H1 (cell line): ENCODE results near the gene MYO5A. TPM values are rescaled to one million over a fixed set of nuclear protein-coding genes. Genes with fewer than 3 reads are reported as not detected.

ENCODE experiments used
- CTCF ChIA-PET: fragments of 300-600 bp; sonication (Branson Sonifier 250); formaldehyde crosslinking; loops from one replicate; lab custom pipeline; 2021; ENCODE audit not compliant: partially characterized antibody; lab: Charles Lee
- POLR2A ChIA-PET: fragments of 300-600 bp; sonication (Branson Sonifier 250); formaldehyde crosslinking; loops from one replicate; lab custom pipeline; 2021; ENCODE audit warnings: inconsistent platforms; ENCODE audit not compliant: partially characterized antibody; lab: Charles Lee
- DNase-seq, 2 experiments: peaks; one replicate each; pipeline versions ENCODE4 v3.0.0 to v3.0.0-alpha.2; 2010 to 2022; ENCODE audit warnings: low spot score in 2 of 2, low read depth in 1 of 2, mixed read lengths in 1 of 2
- FAIRE-seq: peaks from 2 replicates; lab custom pipeline; 2011; peaks lifted over from hg19 to GRCh38; lab: Jason Lieb, UNC
- H2AFZ ChIP-seq: 2 replicates; pipeline ENCODE4 v1.8.1; 2012; ENCODE audit warnings: low read length, inconsistent platforms
- H2AK5ac ChIP-seq: 2 replicates; pipeline ENCODE4 v1.6.1; 2013; ENCODE audit warnings: low read depth, low read length
- H2BK120ac ChIP-seq: replicated peaks from 2 replicates; pipeline ENCODE3; 2013; ENCODE audit warnings: low read depth, low read length, inconsistent platforms
- H2BK12ac ChIP-seq: 2 replicates; pipeline ENCODE4 v1.6.1; 2013; ENCODE audit warnings: low read depth, low read length
- H2BK15ac ChIP-seq: 2 replicates; pipeline ENCODE4 v1.6.1; 2013; ENCODE audit warnings: low read length
- H2BK20ac ChIP-seq: 2 replicates; pipeline ENCODE4 v1.6.1; 2013; ENCODE audit warnings: low read length
- H2BK5ac ChIP-seq: 2 replicates; pipeline ENCODE4 v1.6.1; 2013; ENCODE audit warnings: low read depth, low read length
- H3K14ac ChIP-seq: 2 replicates; pipeline ENCODE4 v1.6.1; 2013; ENCODE audit warnings: inconsistent platforms; ENCODE audit not compliant: insufficient read length
- H3K18ac ChIP-seq: 2 replicates; pipeline ENCODE4 v1.6.1; 2013; ENCODE audit warnings: low read length; ENCODE audit errors: extremely low read depth
- H3K23ac ChIP-seq: 2 replicates; pipeline ENCODE4 v1.6.1; 2013; ENCODE audit warnings: inconsistent platforms; ENCODE audit not compliant: insufficient read length
- H3K23me2 ChIP-seq: 2 replicates; pipeline ENCODE4 v1.6.1; 2013; ENCODE audit warnings: low read depth, low read length
- H3K27ac ChIP-seq: 2 replicates; pipeline ENCODE4 v1.6.1; 2011; ENCODE audit warnings: low read depth, low read length, inconsistent platforms
- H3K27me3 ChIP-seq, 4 experiments: replicated peaks in 1 of 4; 1 replicate in 1 of 4; 2 replicates in 3 of 4; pipeline versions ENCODE4 v1.6.1 to v1.8.1; 2011 to 2013; ENCODE audit warnings: low read length in 3 of 4, mild to moderate bottlenecking in 3 of 4, inconsistent platforms in 2 of 4, mixed read lengths in 2 of 4, moderate library complexity in 1 of 4; ENCODE audit not compliant: control insufficient read depth in 3 of 4, insufficient read depth in 3 of 4; ENCODE audit errors: extremely low read depth in 1 of 4
- H3K36me3 ChIP-seq, 4 experiments: 2 replicates each; pipeline versions ENCODE4 v1.6.1 to v1.8.1; 2011 to 2013; ENCODE audit warnings: mild to moderate bottlenecking in 4 of 4, low read length in 3 of 4, moderate library complexity in 2 of 4, control low read depth in 1 of 4, inconsistent platforms in 1 of 4; ENCODE audit not compliant: insufficient read depth in 4 of 4, control insufficient read depth in 2 of 4
- H3K4ac ChIP-seq: replicated peaks from 2 replicates; pipeline ENCODE3; 2013; ENCODE audit warnings: low read length, low read depth, mixed read lengths, inconsistent platforms; ENCODE audit not compliant: insufficient read length
- H3K4me1 ChIP-seq, 4 experiments: replicated peaks in 1 of 4; 1 replicate in 1 of 4; 2 replicates in 3 of 4; pipeline versions ENCODE4 v1.6.1 to v1.8.1; 2011 to 2013; ENCODE audit warnings: low read length in 3 of 4, inconsistent platforms in 2 of 4, mixed read lengths in 1 of 4; ENCODE audit not compliant: insufficient read depth in 4 of 4, control insufficient read depth in 3 of 4
- H3K4me2 ChIP-seq, 2 experiments: 2 replicates each; pipeline versions ENCODE4 v1.6.1 to v1.8.1; 2011 to 2013; ENCODE audit warnings: low read depth in 2 of 2, low read length in 2 of 2, control low read depth in 1 of 2, inconsistent platforms in 1 of 2, mild to moderate bottlenecking in 1 of 2; ENCODE audit not compliant: insufficient read depth in 1 of 2
- H3K4me3 ChIP-seq, 4 experiments: fragments of 200-600, 300-600 bp in 1 of 4; sonication (generic), shearing (Covaris generic), sonication (Bioruptor Twin) in 1 of 4; 2 replicates each; pipeline versions ENCODE4 v1.5.1 to v1.8.1; 2011 to 2016; ENCODE audit warnings: low read length in 4 of 4, low read depth in 3 of 4, control low read depth in 2 of 4, inconsistent platforms in 2 of 4, mild to moderate bottlenecking in 2 of 4, mixed read lengths in 1 of 4, moderate library complexity in 1 of 4; ENCODE audit not compliant: insufficient read depth in 2 of 4; ENCODE audit errors: extremely low read depth in 1 of 4
- H3K56ac ChIP-seq: replicated peaks from 2 replicates; pipeline ENCODE3; 2013; ENCODE audit warnings: low read depth, mild to moderate bottlenecking, mixed read lengths, low read length, inconsistent platforms; ENCODE audit not compliant: insufficient read length
- H3K79me1 ChIP-seq: 2 replicates; pipeline ENCODE4 v1.6.1; 2013; ENCODE audit warnings: low read depth, low read length, control low read depth
- H3K79me2 ChIP-seq, 2 experiments: 2 replicates each; pipeline versions ENCODE4 v1.6.1 to v1.8.1; 2012 to 2013; ENCODE audit warnings: low read length in 2 of 2, mild to moderate bottlenecking in 2 of 2, inconsistent platforms in 1 of 2; ENCODE audit not compliant: insufficient read depth in 2 of 2, control insufficient read depth in 1 of 2
- H3K9ac ChIP-seq, 4 experiments: replicated peaks in 1 of 4; 1 replicate in 1 of 4; 2 replicates in 3 of 4; pipeline versions ENCODE4 v1.6.1 to v1.8.1; 2011 to 2013; ENCODE audit warnings: low read depth in 3 of 4, low read length in 3 of 4, control low read depth in 2 of 4, mild to moderate bottlenecking in 2 of 4, moderate library complexity in 2 of 4, inconsistent platforms in 1 of 4; ENCODE audit errors: extremely low read depth in 1 of 4
- H3K9me3 ChIP-seq, 2 experiments: 2 replicates each; pipeline versions ENCODE4 v1.6.1 to v1.8.1; 2012 to 2013; ENCODE audit warnings: mild to moderate bottlenecking in 2 of 2, moderate library complexity in 2 of 2, control low read depth in 1 of 2, inconsistent platforms in 1 of 2, low read depth in 1 of 2, low read length in 1 of 2, mixed read lengths in 1 of 2; ENCODE audit not compliant: insufficient read depth in 2 of 2
- H4K20me1 ChIP-seq, 2 experiments: replicated peaks in 1 of 2; 2 replicates each; pipeline versions ENCODE3 to v1.8.1; 2011 to 2013; ENCODE audit warnings: inconsistent platforms in 2 of 2, low read length in 2 of 2, mild to moderate bottlenecking in 1 of 2; ENCODE audit not compliant: insufficient read depth in 2 of 2, control insufficient read depth in 1 of 2
- H4K5ac ChIP-seq: 2 replicates; pipeline ENCODE4 v1.6.1; 2013; ENCODE audit warnings: low read length, low read depth, mixed read lengths, inconsistent platforms; ENCODE audit not compliant: insufficient read length
- H4K8ac ChIP-seq: 2 replicates; pipeline ENCODE4 v1.8.0; 2013; ENCODE audit warnings: mild to moderate bottlenecking, moderate library complexity, low read length, inconsistent platforms; ENCODE audit not compliant: insufficient read depth; ENCODE audit errors: extremely low read depth
- H4K91ac ChIP-seq: replicated peaks from 2 replicates; pipeline ENCODE3; 2013; ENCODE audit warnings: low read length, mixed read lengths, inconsistent platforms; ENCODE audit not compliant: insufficient read length
- ASH2L ChIP-seq: fragments of 200-600, 300-600 bp; sonication (generic); IDR thresholded peaks from one replicate; pipeline ENCODE4 v1.7.1; 2017; ENCODE audit warnings: low read length
- CHD1 ChIP-seq: IDR thresholded peaks from 2 replicates; pipeline ENCODE4 v1.6.1; 2012; ENCODE audit warnings: low read depth, low read length, improper control_type of control experiment
- CREB1 ChIP-seq: IDR thresholded peaks from 2 replicates; pipeline ENCODE4 v1.6.1; 2012; ENCODE audit warnings: inconsistent platforms
- EP300 ChIP-seq, 2 experiments: IDR thresholded peaks; 1 replicate in 1 of 2; 2 replicates in 1 of 2; pipeline ENCODE4 v1.6.1; 2011 to 2012; ENCODE audit warnings: low read depth in 2 of 2, low read length in 2 of 2, mild to moderate bottlenecking in 2 of 2, borderline replicate concordance in 1 of 2, inconsistent platforms in 1 of 2, moderate library complexity in 1 of 2
- NANOG ChIP-seq: IDR thresholded peaks from 2 replicates; pipeline ENCODE4 v1.6.1; 2011; ENCODE audit warnings: low read length, low read depth, mild to moderate bottlenecking, inconsistent platforms; ENCODE audit not compliant: insufficient read depth, poor library complexity, severe bottlenecking
- NRF1 ChIP-seq: IDR thresholded peaks from 2 replicates; pipeline ENCODE4 v1.6.1; 2011; ENCODE audit warnings: mild to moderate bottlenecking, low read depth, low read length, improper control_type of control experiment
- POLR2AphosphoS5 ChIP-seq: IDR thresholded peaks from 2 replicates; pipeline ENCODE4 v1.6.1; 2011; ENCODE audit warnings: low read depth, low read length
- RAD21 ChIP-seq, 2 experiments: IDR thresholded peaks in 1 of 2; conservative IDR thresholded peaks in 1 of 2; 2 replicates each; pipeline ENCODE4 v1.6.1; 2011; ENCODE audit warnings: low read depth in 2 of 2, low read length in 2 of 2, improper control_type of control experiment in 1 of 2, inconsistent platforms in 1 of 2, mild to moderate bottlenecking in 1 of 2, moderate library complexity in 1 of 2
- SP1 ChIP-seq: IDR thresholded peaks from 2 replicates; pipeline ENCODE4 v1.6.1; 2011; ENCODE audit warnings: low read depth, low read length
- SP4 ChIP-seq: IDR thresholded peaks from 2 replicates; pipeline ENCODE4 v1.6.1; 2012; ENCODE audit warnings: low read length, inconsistent platforms
- SUZ12 ChIP-seq: fragments of 200-600 bp; sonication (generic); IDR thresholded peaks from 2 replicates; pipeline ENCODE4 v1.6.1; 2012; ENCODE audit warnings: mild to moderate bottlenecking, inconsistent platforms, low read length, moderate library complexity, mixed read lengths
- TAF7 ChIP-seq: optimal IDR thresholded peaks from 2 replicates; pipeline ENCODE3; 2011; ENCODE audit warnings: low read depth, mild to moderate bottlenecking, inconsistent platforms, low read length, moderate library complexity, borderline replicate concordance
- TEAD4 ChIP-seq: IDR thresholded peaks from 2 replicates; pipeline ENCODE4 v1.6.1; 2012; ENCODE audit warnings: low read depth, low read length, inconsistent platforms, mixed read lengths
- whole genome bisulfite sequencing, 2 experiments: shearing (Covaris generic) in 1 of 2; methylation state at CpG; one replicate each; pipeline versions ENCODE4 v1.1.6 to v1.1.7; 2013 to 2015; ENCODE audit warnings: low lambda C conversion rate in 2 of 2, mixed read lengths in 2 of 2, inconsistent platforms in 1 of 2, low coverage in 1 of 2, missing lambda C conversion rate in 1 of 2; ENCODE audit not compliant: insufficient replicate concordance in 2 of 2, insufficient coverage in 1 of 2, insufficient read length in 1 of 2; ENCODE audit errors: extremely low coverage in 1 of 2, missing lambda C conversion rate in 1 of 2; 5-methylcytosine and 5-hydroxymethylcytosine counted together
- polyA plus RNA-seq, 7 experiments: library from polyadenylated mRNA; depleted of rRNA in 3 of 7; stranded (reverse) in 5 of 7; unstranded in 2 of 7; fragments of >200 nt in 5 of 7; fragments of 200-250 nt in 2 of 7; gene quantifications; 1 replicate in 5 of 7; 2 replicates in 1 of 7; 4 replicates in 1 of 7; pipeline versions ENCODE4 v1.2.1 to v1.2.3, GENCODE V29; 2011 to 2013; ENCODE audit warnings: missing spikeins in 2 of 7, mixed read lengths in 2 of 7
- total RNA-seq: library from RNA; stranded (reverse); fragmentation: NEBNext Ultra II Directional; extraction: Animal tissue kit (Norgen Biotek cat#: 25700); gene quantifications from 2 replicates; pipeline ENCODE4 v1.2.1, GENCODE V29; 2021

The MYO5A gene
- total and polyA plus RNA-seq, 2 of the 8 experiments (the other 6 are each of a cell fraction or from before 2014, with no cell fraction given): 11.4 to 24.7 TPM

GRCh38 chr15:52511084-52511483, 17.6 kb downstream of the MYO5A start:
- TF ChIP-seq POLR2AphosphoS5: no peak
- no peak for TF ChIP-seq NRF1
- TF ChIP-seq TEAD4: no peak
- TF ChIP-seq EP300 (IDR thresholded peaks at IDR 0.05; ENCODE audit: borderline replicate concordance in 1 of 2, low read depth in 2 of 2, low read length in 2 of 2): no peak
- TF ChIP-seq NANOG: no peak
- no peak for TF ChIP-seq CREB1
- TF ChIP-seq SUZ12: no peak
- no peak for TF ChIP-seq TAF7
- TF ChIP-seq RAD21 (IDR thresholded peaks at IDR 0.05 in 1 of 2, conservative IDR thresholded peaks at IDR 0.05 in 1 of 2; ENCODE audit: low read depth in 2 of 2, low read length in 2 of 2): no peak
- TF ChIP-seq SP1: no peak
- no peak for TF ChIP-seq ASH2L
- TF ChIP-seq CHD1: no peak
- no peak for TF ChIP-seq SP4
- Histone ChIP-seq H3K18ac (no peak overlapping the region), H4K20me1 (no peaks in the 10 kb centered on the region), H3K27me3 (no peaks in the 10 kb centered on the region), H2BK120ac (no peak overlapping the region), H3K4me1 (no peaks in the 10 kb centered on the region), H3K4me2 (no peak overlapping the region), H2AFZ (no peak overlapping the region), H3K79me2 (peaks cover 0 to 19% of the 10 kb centered on the region in 2 experiments; a peak in 1 of 4 replicates), H3K79me1 (no peaks in the 10 kb centered on the region; the same call in 1 of the 2 replicates), H2BK20ac (no peak overlapping the region), H4K5ac (no peak overlapping the region), H3K9ac (no peak overlapping the region), H3K27ac (no peak overlapping the region), H3K9me3 (no peaks in the 10 kb centered on the region), H4K91ac (no peak overlapping the region), H4K8ac (no peak overlapping the region), H3K56ac (no peak overlapping the region), H2BK15ac (no peak overlapping the region), H3K14ac (no peak overlapping the region), H2BK5ac (no peak overlapping the region), H3K4me3 (no peak overlapping the region), H3K23me2 (no peaks in the 10 kb centered on the region), H2AK5ac (no peak overlapping the region), H3K23ac (no peak overlapping the region), H2BK12ac (no peak overlapping the region), H3K4ac (no peak overlapping the region), H3K36me3 (no peaks in the 10 kb centered on the region)
- FAIRE-seq (no peak), DNase-seq (no peak)
- CTCF ChIA-PET: no interaction called here
- POLR2A ChIA-PET: interaction anchor here (0.6 to 1.2 kb wide), 3 partner anchors 9 to 249 kb away, joined by 3 read pairs; no protein-coding TSS in a partner anchor
- WGBS, 2 experiments: 89% methylated on average over 2 of the region's 2 CpGs; no CpG with 5 or more reads in 1 of the 2 experiments
